ENCODE results near the gene RXRA.

GRCh38 chr9:134365115-134365596 is 38.9 kb downstream of the RXRA start:
- TF ChIP-seq PKNOX1 (IDR thresholded peaks at IDR 0.05) = no peak
- no peak for TF ChIP-seq NFYA (IDR thresholded peaks at IDR 0.05; ENCODE audit: borderline replicate concordance, low read depth, low read length)
- TF ChIP-seq, protein P1, sequence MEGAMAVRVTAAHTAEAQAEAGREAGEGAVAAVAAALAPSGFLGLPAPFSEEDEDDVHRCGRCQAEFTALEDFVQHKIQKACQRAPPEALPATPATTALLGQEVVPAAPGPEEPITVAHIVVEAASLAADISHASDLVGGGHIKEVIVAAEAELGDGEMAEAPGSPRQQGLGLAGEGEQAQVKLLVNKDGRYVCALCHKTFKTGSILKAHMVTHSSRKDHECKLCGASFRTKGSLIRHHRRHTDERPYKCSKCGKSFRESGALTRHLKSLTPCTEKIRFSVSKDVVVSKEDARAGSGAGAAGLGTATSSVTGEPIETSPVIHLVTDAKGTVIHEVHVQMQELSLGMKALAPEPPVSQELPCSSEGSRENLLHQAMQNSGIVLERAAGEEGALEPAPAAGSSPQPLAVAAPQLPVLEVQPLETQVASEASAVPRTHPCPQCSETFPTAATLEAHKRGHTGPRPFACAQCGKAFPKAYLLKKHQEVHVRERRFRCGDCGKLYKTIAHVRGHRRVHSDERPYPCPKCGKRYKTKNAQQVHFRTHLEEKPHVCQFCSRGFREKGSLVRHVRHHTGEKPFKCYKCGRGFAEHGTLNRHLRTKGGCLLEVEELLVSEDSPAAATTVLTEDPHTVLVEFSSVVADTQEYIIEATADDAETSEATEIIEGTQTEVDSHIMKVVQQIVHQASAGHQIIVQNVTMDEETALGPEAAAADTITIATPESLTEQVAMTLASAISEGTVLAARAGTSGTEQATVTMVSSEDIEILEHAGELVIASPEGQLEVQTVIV (IDR thresholded peaks at IDR 0.05; ENCODE audit: borderline replicate concordance, partially characterized antibody) = no peak
- TF ChIP-seq CBX3 (IDR thresholded peaks at IDR 0.05; ENCODE audit: borderline replicate concordance, low read depth) = no peak
- TF ChIP-seq EZH2 (IDR thresholded peaks at IDR 0.05; ENCODE audit: borderline replicate concordance, control insufficient read depth, low read depth, low read length) = no peak
- no peak for TF ChIP-seq KLF5 (IDR thresholded peaks at IDR 0.05; ENCODE audit: partially characterized antibody)
- no peak for TF ChIP-seq ZNF207 (IDR thresholded peaks at IDR 0.05; ENCODE audit: borderline replicate concordance)
- no peak for TF ChIP-seq FOXK2 (IDR thresholded peaks at IDR 0.05)
- TF ChIP-seq, protein P2, sequence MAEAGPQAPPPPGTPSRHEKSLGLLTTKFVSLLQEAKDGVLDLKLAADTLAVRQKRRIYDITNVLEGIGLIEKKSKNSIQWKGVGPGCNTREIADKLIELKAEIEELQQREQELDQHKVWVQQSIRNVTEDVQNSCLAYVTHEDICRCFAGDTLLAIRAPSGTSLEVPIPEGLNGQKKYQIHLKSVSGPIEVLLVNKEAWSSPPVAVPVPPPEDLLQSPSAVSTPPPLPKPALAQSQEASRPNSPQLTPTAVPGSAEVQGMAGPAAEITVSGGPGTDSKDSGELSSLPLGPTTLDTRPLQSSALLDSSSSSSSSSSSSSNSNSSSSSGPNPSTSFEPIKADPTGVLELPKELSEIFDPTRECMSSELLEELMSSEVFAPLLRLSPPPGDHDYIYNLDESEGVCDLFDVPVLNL (IDR thresholded peaks at IDR 0.05; ENCODE audit: low read depth, low read length) = no peak

Measured in GM12878 (cell line).